ENCODE data around the gene EEF2. TPM values are rescaled to one million over a fixed set of nuclear protein-coding genes. Genes with fewer than 3 reads are reported as not detected.
"Not testable (repeated sequence)": the region's sequence is repeated elsewhere in the genome, so short reads cannot be mapped to it uniquely, and the experiment has no call there.

EEF2 gene
- total RNA-seq, 1 donor from 2014 or later, result 2,663 TPM

DNA sequence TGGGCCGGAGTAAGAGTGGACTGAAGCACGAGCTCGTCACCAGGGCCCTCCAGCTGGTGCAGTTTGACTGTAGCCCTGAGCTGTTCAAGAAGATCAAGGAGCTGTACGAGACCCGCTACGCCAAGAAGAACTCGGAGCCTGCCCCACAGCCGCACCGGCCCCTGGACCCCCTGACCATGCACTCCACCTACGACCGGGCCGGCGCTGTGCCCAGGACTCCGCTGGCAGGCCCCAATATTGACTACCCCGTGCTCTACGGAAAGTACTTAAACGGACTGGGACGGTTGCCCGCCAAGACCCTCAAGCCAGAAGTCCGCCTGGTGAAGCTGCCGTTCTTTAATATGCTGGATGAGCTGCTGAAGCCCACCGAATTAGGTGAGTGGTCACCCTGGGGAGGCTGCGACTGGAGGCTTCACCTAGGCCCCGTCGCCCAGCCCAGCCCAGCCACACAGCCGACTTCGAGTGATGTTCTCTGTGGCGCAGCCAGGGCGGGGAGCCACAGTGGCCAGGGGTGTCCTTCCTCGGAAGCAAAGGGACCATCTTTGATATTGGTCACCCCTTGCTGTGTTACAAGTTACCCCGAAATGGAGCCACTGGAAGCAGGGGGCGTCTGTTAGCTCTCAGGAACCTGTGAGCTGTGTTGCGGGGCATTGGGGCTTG is 27.8 kb upstream of the EEF2 start:
- Mint-ChIP-seq H3K4me3 (peak overlapping the region; percentile 51), H3K4me1 (peaks cover 30% of the 10 kb centered on the region), H3K36me3 (ENCODE audit: low read depth) (no peaks in the 10 kb centered on the region), H3K9me3 (no peaks in the 10 kb centered on the region), H3K27ac (ENCODE audit: unreplicated experiment) (no peak overlapping the region), H3K27me3 (ENCODE audit: low read depth) (no peaks in the 10 kb centered on the region)
- TF ChIP-seq, protein P1, sequence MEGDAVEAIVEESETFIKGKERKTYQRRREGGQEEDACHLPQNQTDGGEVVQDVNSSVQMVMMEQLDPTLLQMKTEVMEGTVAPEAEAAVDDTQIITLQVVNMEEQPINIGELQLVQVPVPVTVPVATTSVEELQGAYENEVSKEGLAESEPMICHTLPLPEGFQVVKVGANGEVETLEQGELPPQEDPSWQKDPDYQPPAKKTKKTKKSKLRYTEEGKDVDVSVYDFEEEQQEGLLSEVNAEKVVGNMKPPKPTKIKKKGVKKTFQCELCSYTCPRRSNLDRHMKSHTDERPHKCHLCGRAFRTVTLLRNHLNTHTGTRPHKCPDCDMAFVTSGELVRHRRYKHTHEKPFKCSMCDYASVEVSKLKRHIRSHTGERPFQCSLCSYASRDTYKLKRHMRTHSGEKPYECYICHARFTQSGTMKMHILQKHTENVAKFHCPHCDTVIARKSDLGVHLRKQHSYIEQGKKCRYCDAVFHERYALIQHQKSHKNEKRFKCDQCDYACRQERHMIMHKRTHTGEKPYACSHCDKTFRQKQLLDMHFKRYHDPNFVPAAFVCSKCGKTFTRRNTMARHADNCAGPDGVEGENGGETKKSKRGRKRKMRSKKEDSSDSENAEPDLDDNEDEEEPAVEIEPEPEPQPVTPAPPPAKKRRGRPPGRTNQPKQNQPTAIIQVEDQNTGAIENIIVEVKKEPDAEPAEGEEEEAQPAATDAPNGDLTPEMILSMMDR (conservative IDR thresholded peaks at IDR 0.05), result no peak
- no peak for DNase-seq (ENCODE audit: low read depth, low spot score)

GRCh38 chr19:4012092-4012974 is 27.1 kb upstream of the EEF2 start:
- TF ChIP-seq, protein P1 (conservative IDR thresholded peaks at IDR 0.05), result no peak
- no peaks in the 10 kb centered on the region for H3K9me3 Mint-ChIP-seq
- H3K4me1 Mint-ChIP-seq, result peaks cover 30% of the 10 kb centered on the region
- DNase-seq (ENCODE audit: low read depth, low spot score), result no peak
- H3K27ac Mint-ChIP-seq (ENCODE audit: unreplicated experiment), result peak overlapping the region; percentile 43
- peak overlapping the region; percentile 49 for H3K4me3 Mint-ChIP-seq
- H3K27me3 Mint-ChIP-seq (ENCODE audit: low read depth), result no peaks in the 10 kb centered on the region
- H3K36me3 Mint-ChIP-seq (ENCODE audit: low read depth), result no peaks in the 10 kb centered on the region

GRCh38 chr19:4011430-4011829 is 26.2 kb upstream of the EEF2 start:
- not testable (repeated sequence) for H3K27ac Mint-ChIP-seq (ENCODE audit: unreplicated experiment); H3K9me3 Mint-ChIP-seq

GRCh38 chr19:4010808-4011110 is 25.5 kb upstream of the EEF2 start:
- Mint-ChIP-seq H3K36me3 (ENCODE audit: low read depth) (no peaks in the 10 kb centered on the region), H3K27me3 (ENCODE audit: low read depth) (no peaks in the 10 kb centered on the region), H3K4me1 (peaks cover 21% of the 10 kb centered on the region), H3K27ac (ENCODE audit: unreplicated experiment) (no peak overlapping the region), H3K9me3 (no peaks in the 10 kb centered on the region), H3K4me3 (peak overlapping the region; percentile 94)
- TF ChIP-seq, protein P1 (conservative IDR thresholded peaks at IDR 0.05), result no peak
- no peak for DNase-seq (ENCODE audit: low read depth, low spot score)

More at GRCh38 chr19:4011430-4011829, 26.2 kb upstream of the EEF2 start:
- H3K36me3 Mint-ChIP-seq (ENCODE audit: low read depth); DNase-seq (ENCODE audit: low read depth, low spot score); H3K27me3 Mint-ChIP-seq (ENCODE audit: low read depth): not testable (repeated sequence)
- peak overlapping the region; percentile 94 for H3K4me3 Mint-ChIP-seq
- H3K4me1 Mint-ChIP-seq, result peaks cover 27% of the 10 kb centered on the region

- Mint-ChIP-seq H3K27me3 (ENCODE audit: low read depth) (no peaks in the 10 kb centered on the region), H3K27ac (ENCODE audit: unreplicated experiment) (no peak overlapping the region), H3K4me1 (peaks cover 21% of the 10 kb centered on the region), H3K4me3 (peak overlapping the region; percentile 94), H3K36me3 (ENCODE audit: low read depth) (no peaks in the 10 kb centered on the region), H3K9me3 (no peaks in the 10 kb centered on the region)
- no peak for DNase-seq (ENCODE audit: low read depth, low spot score)
- TF ChIP-seq, protein P1 (conservative IDR thresholded peaks at IDR 0.05), result no peak
Measured at GRCh38 chr19:4009990-4010807, 24.9 kb upstream of the EEF2 start.
